ENCODE data around the gene TAF12.

The TAF12 gene

DNA sequence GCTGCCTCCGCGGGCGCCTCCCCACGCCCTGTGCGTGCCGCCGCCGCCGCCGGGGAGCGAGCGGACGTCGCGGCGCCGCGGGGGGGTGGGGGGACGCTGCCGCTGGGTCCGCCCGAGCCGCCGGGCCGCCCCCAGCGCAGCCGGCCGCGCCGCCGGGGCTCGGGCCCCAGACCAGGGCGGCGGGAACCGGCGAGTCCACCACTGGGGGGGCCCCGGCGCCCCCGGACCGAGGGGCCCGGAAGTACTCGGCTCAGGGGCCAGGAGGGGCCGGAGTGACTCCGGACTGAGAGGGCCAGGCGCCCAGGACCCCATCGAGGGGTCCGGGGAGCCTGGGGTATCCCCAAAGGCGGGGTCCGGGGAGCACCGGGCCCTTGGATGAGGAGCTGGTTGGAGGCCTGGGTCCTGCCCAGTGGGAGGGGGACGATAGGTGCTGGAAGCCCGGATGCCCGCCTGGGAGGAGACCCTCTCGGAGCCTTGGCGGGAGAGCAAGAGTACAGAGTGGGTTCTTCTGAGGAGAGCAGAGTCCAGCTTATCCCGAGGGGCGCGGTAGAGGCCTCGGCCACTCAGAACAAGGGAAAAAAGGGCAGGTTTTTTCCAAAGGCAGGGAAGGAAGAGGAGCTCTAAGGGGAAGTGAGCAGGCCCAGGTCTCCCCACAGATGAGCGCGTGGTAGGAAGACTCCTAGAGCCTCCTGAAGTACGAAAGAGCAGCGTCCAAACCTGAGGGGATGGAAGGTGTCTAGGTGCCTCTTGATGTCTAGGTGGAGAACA lies 26.3 kb upstream of the TAF12 start:
- no peak for TF ChIP-seq EZH2 (IDR thresholded peaks at IDR 0.05; ENCODE audit: borderline replicate concordance, low read length)
- TF ChIP-seq, protein P1, sequence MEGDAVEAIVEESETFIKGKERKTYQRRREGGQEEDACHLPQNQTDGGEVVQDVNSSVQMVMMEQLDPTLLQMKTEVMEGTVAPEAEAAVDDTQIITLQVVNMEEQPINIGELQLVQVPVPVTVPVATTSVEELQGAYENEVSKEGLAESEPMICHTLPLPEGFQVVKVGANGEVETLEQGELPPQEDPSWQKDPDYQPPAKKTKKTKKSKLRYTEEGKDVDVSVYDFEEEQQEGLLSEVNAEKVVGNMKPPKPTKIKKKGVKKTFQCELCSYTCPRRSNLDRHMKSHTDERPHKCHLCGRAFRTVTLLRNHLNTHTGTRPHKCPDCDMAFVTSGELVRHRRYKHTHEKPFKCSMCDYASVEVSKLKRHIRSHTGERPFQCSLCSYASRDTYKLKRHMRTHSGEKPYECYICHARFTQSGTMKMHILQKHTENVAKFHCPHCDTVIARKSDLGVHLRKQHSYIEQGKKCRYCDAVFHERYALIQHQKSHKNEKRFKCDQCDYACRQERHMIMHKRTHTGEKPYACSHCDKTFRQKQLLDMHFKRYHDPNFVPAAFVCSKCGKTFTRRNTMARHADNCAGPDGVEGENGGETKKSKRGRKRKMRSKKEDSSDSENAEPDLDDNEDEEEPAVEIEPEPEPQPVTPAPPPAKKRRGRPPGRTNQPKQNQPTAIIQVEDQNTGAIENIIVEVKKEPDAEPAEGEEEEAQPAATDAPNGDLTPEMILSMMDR (IDR thresholded peaks at IDR 0.05; ENCODE audit: low read length), result no peak
- Histone ChIP-seq H3K79me2 (ENCODE audit: insufficient read depth, low read length) (peaks cover 10% of the 10 kb centered on the region), H3K27ac (ENCODE audit: low read depth, low read length, poor library complexity, severe bottlenecking) (peak overlapping the region; percentile 96), H3K9me2 (ENCODE audit: low read depth, low read length) (no peaks in the 10 kb centered on the region), H4K20me1 (ENCODE audit: insufficient read depth, low read length) (no peaks in the 10 kb centered on the region), H3K4me1 (ENCODE audit: insufficient read depth, low read length, severe bottlenecking) (peaks cover 15% of the 10 kb centered on the region), H3K9me3 (ENCODE audit: low read length) (no peaks in the 10 kb centered on the region), H3F3A (ENCODE audit: insufficient read depth, low read length) (no peaks in the 10 kb centered on the region), H3K36me3 (ENCODE audit: insufficient read depth, low read length) (no peaks in the 10 kb centered on the region), H2AFZ (ENCODE audit: low read length) (no peak overlapping the region), H3K9ac (ENCODE audit: low read length) (peak overlapping the region; percentile 97), H3K4me3 (ENCODE audit: low read depth, low read length, poor library complexity, severe bottlenecking) (peak overlapping the region; percentile 90), H3K4me2 (ENCODE audit: low read length) (peak overlapping the region; percentile 89), H3K27me3 (ENCODE audit: insufficient read depth, low read length) (no peaks in the 10 kb centered on the region)

DNA sequence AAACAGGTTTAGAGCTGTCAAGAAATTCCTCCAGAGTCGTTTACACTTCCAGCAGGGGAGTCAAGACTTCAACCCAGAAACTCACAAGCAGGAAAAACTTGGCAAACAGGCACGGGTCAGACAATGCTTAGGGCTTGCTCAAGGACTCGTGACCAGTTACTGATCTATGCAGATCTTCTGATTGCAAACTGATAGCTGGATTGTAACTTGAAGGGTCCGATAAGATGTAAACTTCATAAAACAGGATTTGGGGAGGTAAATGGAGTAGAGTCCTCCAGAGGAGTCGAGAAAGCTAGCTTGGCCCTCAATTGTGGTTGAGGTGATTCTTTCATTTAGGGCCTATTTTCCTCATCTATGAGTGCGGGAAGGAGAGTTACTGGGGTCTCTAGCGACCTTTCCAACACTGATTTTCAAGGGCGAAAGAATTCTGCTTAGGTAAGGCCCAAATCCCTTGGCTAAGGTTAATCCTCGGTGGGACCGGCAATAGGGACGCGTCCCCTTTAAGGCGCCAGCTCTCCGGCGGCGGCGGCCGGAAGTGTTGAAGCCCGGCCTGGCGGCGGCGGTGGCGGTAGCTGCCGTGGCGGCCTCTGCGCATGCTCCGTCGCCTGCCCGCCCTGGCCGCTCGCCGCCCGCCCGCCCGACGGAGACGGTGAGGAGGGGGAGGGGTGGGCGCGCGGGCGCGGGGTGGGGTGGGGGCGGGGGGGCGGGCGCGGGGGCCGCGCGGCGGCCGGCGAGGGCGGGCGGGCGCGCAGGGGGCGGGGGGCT lies 25.5 kb upstream of the TAF12 start, which contains the start of gene GMEB1:
GMEB1 (plus strand) TSS at position 594 of the 765 bp plus-strand sequence. CDS start 14,829 bp downstream, outside the sequence.
- TF ChIP-seq EZH2 (IDR thresholded peaks at IDR 0.05; ENCODE audit: borderline replicate concordance, low read length), result no peak
- TF ChIP-seq, protein P1 (IDR thresholded peaks at IDR 0.05; ENCODE audit: low read length), result no peak
- Histone ChIP-seq H3K4me3 (ENCODE audit: low read depth, low read length, poor library complexity, severe bottlenecking) (peak within 1 kb of the TSS; percentile 90), H3K9me2 (ENCODE audit: low read depth, low read length) (no peaks in the 10 kb centered on the region), H3K79me2 (ENCODE audit: insufficient read depth, low read length) (peaks cover 10% of the 10 kb centered on the region), H3K36me3 (ENCODE audit: insufficient read depth, low read length) (no peaks in the 10 kb centered on the region), H3K27ac (ENCODE audit: low read depth, low read length, poor library complexity, severe bottlenecking) (peak within 1 kb of the TSS; percentile 96), H3K4me2 (ENCODE audit: low read length) (peak within 1 kb of the TSS; percentile 95), H4K20me1 (ENCODE audit: insufficient read depth, low read length) (no peaks in the 10 kb centered on the region), H3K4me1 (ENCODE audit: insufficient read depth, low read length, severe bottlenecking) (peaks cover 15% of the 10 kb centered on the region), H3F3A (ENCODE audit: insufficient read depth, low read length) (no peaks in the 10 kb centered on the region), H3K27me3 (ENCODE audit: insufficient read depth, low read length) (no peaks in the 10 kb centered on the region), H3K9me3 (ENCODE audit: low read length) (no peaks in the 10 kb centered on the region), H2AFZ (ENCODE audit: low read length) (peak within 1 kb of the TSS; percentile 1; the same call in 1 of the 2 replicates), H3K9ac (ENCODE audit: low read length) (peak within 1 kb of the TSS; percentile 97)

DNA sequence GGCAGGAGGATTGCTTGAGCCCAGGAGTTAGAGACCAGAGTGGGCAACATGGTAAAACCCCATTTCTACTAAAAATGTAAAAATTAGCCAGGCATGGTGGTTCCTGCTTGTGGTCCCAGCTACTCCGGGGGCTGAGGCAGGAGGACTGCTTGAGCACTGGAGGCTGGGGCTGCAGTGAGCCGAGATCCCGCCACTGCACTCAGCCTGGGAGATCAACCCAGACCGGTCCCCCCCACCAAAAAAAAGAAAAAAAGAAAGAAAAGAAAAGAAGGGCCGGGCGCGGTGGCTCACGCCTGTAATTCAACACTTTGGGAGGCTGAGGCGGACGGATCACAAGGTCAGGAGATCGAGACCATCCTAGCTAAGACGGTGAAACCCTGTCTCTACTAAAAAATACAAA lies 23.9 kb upstream of the TAF12 start:
- no peak overlapping the region for H3K9ac ChIP-seq (ENCODE audit: low read length)
- no peaks in the 10 kb centered on the region for H3F3A ChIP-seq (ENCODE audit: insufficient read depth, low read length)
- no peaks in the 10 kb centered on the region for H3K36me3 ChIP-seq (ENCODE audit: insufficient read depth, low read length)
- no peaks in the 10 kb centered on the region for H3K9me2 ChIP-seq (ENCODE audit: low read depth, low read length)
- H3K27ac ChIP-seq (ENCODE audit: low read depth, low read length, poor library complexity, severe bottlenecking), result no peak overlapping the region
- TF ChIP-seq, protein P1 (IDR thresholded peaks at IDR 0.05; ENCODE audit: low read length), result no peak
- TF ChIP-seq EZH2 (IDR thresholded peaks at IDR 0.05; ENCODE audit: borderline replicate concordance, low read length), result no peak
- no peak overlapping the region for H3K4me2 ChIP-seq (ENCODE audit: low read length)
- no peak overlapping the region for H3K4me3 ChIP-seq (ENCODE audit: low read depth, low read length, poor library complexity, severe bottlenecking)
- peaks cover 10% of the 10 kb centered on the region for H3K79me2 ChIP-seq (ENCODE audit: insufficient read depth, low read length)
- no peaks in the 10 kb centered on the region for H3K9me3 ChIP-seq (ENCODE audit: low read length)
- no peak overlapping the region for H2AFZ ChIP-seq (ENCODE audit: low read length)
- no peaks in the 10 kb centered on the region for H3K27me3 ChIP-seq (ENCODE audit: insufficient read depth, low read length)
- no peaks in the 10 kb centered on the region for H4K20me1 ChIP-seq (ENCODE audit: insufficient read depth, low read length)
- peaks cover 15% of the 10 kb centered on the region for H3K4me1 ChIP-seq (ENCODE audit: insufficient read depth, low read length, severe bottlenecking)
